ENCODE results near the gene CYREN.

The CYREN gene

GRCh38 chr7:135156290-135156689 lies 14.2 kb downstream of the CYREN start:
- Histone ChIP-seq H3K27ac (ENCODE audit: low read depth, low read length) (no peak overlapping the region), H3K79me1 (ENCODE audit: low read length) (no peaks in the 10 kb centered on the region), H3K9ac (ENCODE audit: low read length) (no peak overlapping the region), H3K4ac (ENCODE audit: low read depth, low read length) (no peak overlapping the region), H3K27me3 (ENCODE audit: insufficient read depth, low read length) (no peaks in the 10 kb centered on the region), H4K8ac (ENCODE audit: low read depth, low read length) (no peak overlapping the region), H2BK120ac (ENCODE audit: insufficient read depth, low read length, poor library complexity) (no peak overlapping the region), H3K36me3 (ENCODE audit: control insufficient read depth in 1 of 2, insufficient read depth in 2 of 2, low read length in 2 of 2) (peaks cover 0 to 3% of the 10 kb centered on the region in 2 experiments), H2BK12ac (ENCODE audit: low read length) (no peak overlapping the region), H2AFZ (ENCODE audit: insufficient read depth, low read length, poor library complexity) (no peak overlapping the region), H2AK5ac (ENCODE audit: low read length) (no peak overlapping the region), H3K79me2 (ENCODE audit: control insufficient read depth, insufficient read depth, low read length, poor library complexity) (no peaks in the 10 kb centered on the region), H3K4me3 (ENCODE audit: low read depth, low read length) (no peak overlapping the region), H3K18ac (ENCODE audit: low read length) (no peak overlapping the region), H3K14ac (ENCODE audit: low read length) (no peak overlapping the region), H3K23ac (ENCODE audit: low read length) (no peak overlapping the region), H3K9me3 (ENCODE audit: insufficient read depth, low read depth, low read length) (peaks cover 8% of the 10 kb centered on the region), H4K12ac (ENCODE audit: low read depth, low read length) (no peak overlapping the region), H3K4me1 (ENCODE audit: control insufficient read depth in 1 of 2, insufficient read depth in 2 of 2, low read length in 2 of 2) (peaks cover 3 to 7% of the 10 kb centered on the region in 2 experiments), H4K91ac (ENCODE audit: low read depth, low read length) (no peak overlapping the region), H3K4me2 (ENCODE audit: low read length) (no peak overlapping the region), H2BK5ac (ENCODE audit: low read depth, low read length, poor library complexity) (no peak overlapping the region)
- DNase-seq: no peak
- WGBS (ENCODE audit: extremely low coverage, insufficient coverage, insufficient read length): no CpG with 5 or more reads among the region's 1 CpG

GRCh38 chr7:135154734-135155133 lies 15.8 kb downstream of the CYREN start:
- Histone ChIP-seq H3K4me3 (ENCODE audit: low read depth, low read length) (no peak overlapping the region), H2AK5ac (ENCODE audit: low read length) (no peak overlapping the region), H3K79me1 (ENCODE audit: low read length) (no peaks in the 10 kb centered on the region), H4K91ac (ENCODE audit: low read depth, low read length) (no peak overlapping the region), H3K36me3 (ENCODE audit: control insufficient read depth in 1 of 2, insufficient read depth in 2 of 2, low read length in 2 of 2) (peaks cover 0 to 3% of the 10 kb centered on the region in 2 experiments), H4K12ac (ENCODE audit: low read depth, low read length) (no peak overlapping the region), H3K23ac (ENCODE audit: low read length) (no peak overlapping the region), H2AFZ (ENCODE audit: insufficient read depth, low read length, poor library complexity) (no peak overlapping the region), H3K79me2 (ENCODE audit: control insufficient read depth, insufficient read depth, low read length, poor library complexity) (no peaks in the 10 kb centered on the region), H2BK120ac (ENCODE audit: insufficient read depth, low read length, poor library complexity) (no peak overlapping the region), H3K27me3 (ENCODE audit: insufficient read depth, low read length) (no peaks in the 10 kb centered on the region), H3K4ac (ENCODE audit: low read depth, low read length) (no peak overlapping the region), H2BK12ac (ENCODE audit: low read length) (no peak overlapping the region), H3K14ac (ENCODE audit: low read length) (no peak overlapping the region), H4K8ac (ENCODE audit: low read depth, low read length) (no peak overlapping the region), H2BK5ac (ENCODE audit: low read depth, low read length, poor library complexity) (no peak overlapping the region), H3K4me2 (ENCODE audit: low read length) (no peak overlapping the region), H3K18ac (ENCODE audit: low read length) (no peak overlapping the region), H3K9ac (ENCODE audit: low read length) (no peak overlapping the region), H3K4me1 (ENCODE audit: control insufficient read depth in 1 of 2, insufficient read depth in 2 of 2, low read length in 2 of 2) (no peaks in the 10 kb centered on the region), H3K27ac (ENCODE audit: low read depth, low read length) (no peak overlapping the region), H3K9me3 (ENCODE audit: insufficient read depth, low read depth, low read length) (peaks cover 7% of the 10 kb centered on the region)
- WGBS (ENCODE audit: extremely low coverage, insufficient coverage, insufficient read length): no CpG with 5 or more reads among the region's 1 CpG
- no peak for DNase-seq

- Histone ChIP-seq H2BK5ac (ENCODE audit: low read depth, low read length, poor library complexity) (no peak overlapping the region), H3K18ac (ENCODE audit: low read length) (no peak overlapping the region), H3K4me2 (ENCODE audit: low read length) (no peak overlapping the region), H2BK120ac (ENCODE audit: insufficient read depth, low read length, poor library complexity) (no peak overlapping the region), H2BK12ac (ENCODE audit: low read length) (no peak overlapping the region), H3K9ac (ENCODE audit: low read length) (no peak overlapping the region), H3K4me3 (ENCODE audit: low read depth, low read length) (no peak overlapping the region), H3K9me3 (ENCODE audit: insufficient read depth, low read depth, low read length) (peaks cover 3% of the 10 kb centered on the region), H4K12ac (ENCODE audit: low read depth, low read length) (no peak overlapping the region), H3K4ac (ENCODE audit: low read depth, low read length) (no peak overlapping the region), H3K27ac (ENCODE audit: low read depth, low read length) (no peak overlapping the region), H3K4me1 (ENCODE audit: control insufficient read depth in 1 of 2, insufficient read depth in 2 of 2, low read length in 2 of 2) (no peaks in the 10 kb centered on the region), H2AK5ac (ENCODE audit: low read length) (no peak overlapping the region), H2AFZ (ENCODE audit: insufficient read depth, low read length, poor library complexity) (no peak overlapping the region), H3K23ac (ENCODE audit: low read length) (no peak overlapping the region), H3K79me2 (ENCODE audit: control insufficient read depth, insufficient read depth, low read length, poor library complexity) (no peaks in the 10 kb centered on the region), H3K27me3 (ENCODE audit: insufficient read depth, low read length) (no peaks in the 10 kb centered on the region), H3K79me1 (ENCODE audit: low read length) (no peaks in the 10 kb centered on the region), H3K36me3 (ENCODE audit: control insufficient read depth in 1 of 2, insufficient read depth in 2 of 2, low read length in 2 of 2) (no peaks in the 10 kb centered on the region), H3K14ac (ENCODE audit: low read length) (no peak overlapping the region), H4K91ac (ENCODE audit: low read depth, low read length) (no peak overlapping the region), H4K8ac (ENCODE audit: low read depth, low read length) (no peak overlapping the region)
- no peak for DNase-seq
- no CpG with 5 or more reads among the region's 1 CpG for WGBS (ENCODE audit: extremely low coverage, insufficient coverage, insufficient read length)
Measured at GRCh38 chr7:135152442-135152841, 18.1 kb downstream of the CYREN start.

GRCh38 chr7:135151533-135151932 lies 19.0 kb downstream of the CYREN start:
- Histone ChIP-seq H3K4me2 (ENCODE audit: low read length) (no peak overlapping the region), H3K4ac (ENCODE audit: low read depth, low read length) (no peak overlapping the region), H3K9ac (ENCODE audit: low read length) (no peak overlapping the region), H2AFZ (ENCODE audit: insufficient read depth, low read length, poor library complexity) (no peak overlapping the region), H3K27me3 (ENCODE audit: insufficient read depth, low read length) (no peaks in the 10 kb centered on the region), H2AK5ac (ENCODE audit: low read length) (no peak overlapping the region), H3K4me1 (ENCODE audit: control insufficient read depth in 1 of 2, insufficient read depth in 2 of 2, low read length in 2 of 2) (no peaks in the 10 kb centered on the region), H3K36me3 (ENCODE audit: control insufficient read depth in 1 of 2, insufficient read depth in 2 of 2, low read length in 2 of 2) (no peaks in the 10 kb centered on the region), H2BK120ac (ENCODE audit: insufficient read depth, low read length, poor library complexity) (no peak overlapping the region), H3K79me1 (ENCODE audit: low read length) (no peaks in the 10 kb centered on the region), H3K9me3 (ENCODE audit: insufficient read depth, low read depth, low read length) (no peaks in the 10 kb centered on the region), H3K79me2 (ENCODE audit: control insufficient read depth, insufficient read depth, low read length, poor library complexity) (no peaks in the 10 kb centered on the region), H2BK12ac (ENCODE audit: low read length) (no peak overlapping the region), H3K27ac (ENCODE audit: low read depth, low read length) (no peak overlapping the region), H3K18ac (ENCODE audit: low read length) (no peak overlapping the region), H3K23ac (ENCODE audit: low read length) (no peak overlapping the region), H4K91ac (ENCODE audit: low read depth, low read length) (no peak overlapping the region), H4K8ac (ENCODE audit: low read depth, low read length) (no peak overlapping the region), H3K14ac (ENCODE audit: low read length) (no peak overlapping the region), H3K4me3 (ENCODE audit: low read depth, low read length) (no peak overlapping the region), H2BK5ac (ENCODE audit: low read depth, low read length, poor library complexity) (no peak overlapping the region), H4K12ac (ENCODE audit: low read depth, low read length) (no peak overlapping the region)
- no CpG with 5 or more reads among the region's 6 CpGs for WGBS (ENCODE audit: extremely low coverage, insufficient coverage, insufficient read length)
- DNase-seq: peak in 1 of 2 donors; percentile 15

Measured in trophoblast cell (in vitro differentiated cells and primary cell).